ENCODE results near the gene CHL1.

DNA sequence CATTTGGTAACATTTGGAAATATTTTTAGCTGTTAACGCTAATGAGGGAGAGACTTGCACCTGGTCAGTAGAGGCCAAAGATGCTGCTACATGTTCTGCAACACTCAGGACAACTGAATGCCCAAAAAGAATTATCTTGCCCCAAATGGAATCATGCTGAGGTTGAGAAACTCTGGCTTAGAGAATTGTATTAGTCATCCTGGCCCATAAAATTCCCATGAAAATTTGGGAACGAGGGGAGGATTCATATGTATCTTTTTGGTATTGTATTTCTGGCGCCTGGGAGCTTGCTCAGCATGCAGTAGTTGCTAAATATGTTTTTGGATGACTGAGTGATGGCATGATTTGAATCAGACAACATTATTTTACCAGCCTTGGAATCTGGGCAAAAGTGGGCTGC is 59.9 kb downstream of the CHL1 start:
- TF ChIP-seq, protein P1, sequence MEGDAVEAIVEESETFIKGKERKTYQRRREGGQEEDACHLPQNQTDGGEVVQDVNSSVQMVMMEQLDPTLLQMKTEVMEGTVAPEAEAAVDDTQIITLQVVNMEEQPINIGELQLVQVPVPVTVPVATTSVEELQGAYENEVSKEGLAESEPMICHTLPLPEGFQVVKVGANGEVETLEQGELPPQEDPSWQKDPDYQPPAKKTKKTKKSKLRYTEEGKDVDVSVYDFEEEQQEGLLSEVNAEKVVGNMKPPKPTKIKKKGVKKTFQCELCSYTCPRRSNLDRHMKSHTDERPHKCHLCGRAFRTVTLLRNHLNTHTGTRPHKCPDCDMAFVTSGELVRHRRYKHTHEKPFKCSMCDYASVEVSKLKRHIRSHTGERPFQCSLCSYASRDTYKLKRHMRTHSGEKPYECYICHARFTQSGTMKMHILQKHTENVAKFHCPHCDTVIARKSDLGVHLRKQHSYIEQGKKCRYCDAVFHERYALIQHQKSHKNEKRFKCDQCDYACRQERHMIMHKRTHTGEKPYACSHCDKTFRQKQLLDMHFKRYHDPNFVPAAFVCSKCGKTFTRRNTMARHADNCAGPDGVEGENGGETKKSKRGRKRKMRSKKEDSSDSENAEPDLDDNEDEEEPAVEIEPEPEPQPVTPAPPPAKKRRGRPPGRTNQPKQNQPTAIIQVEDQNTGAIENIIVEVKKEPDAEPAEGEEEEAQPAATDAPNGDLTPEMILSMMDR (conservative IDR thresholded peaks at IDR 0.05) = no peak
- no peak for TF ChIP-seq ZFX (IDR thresholded peaks at IDR 0.05)

Measured in C4-2B (cell line).